ENCODE results near the gene ARF6.
"Not testable (repeated sequence)": the region's sequence is repeated elsewhere in the genome, so short reads cannot be mapped to it uniquely, and the experiment has no call there.

Gene ARF6

DNA sequence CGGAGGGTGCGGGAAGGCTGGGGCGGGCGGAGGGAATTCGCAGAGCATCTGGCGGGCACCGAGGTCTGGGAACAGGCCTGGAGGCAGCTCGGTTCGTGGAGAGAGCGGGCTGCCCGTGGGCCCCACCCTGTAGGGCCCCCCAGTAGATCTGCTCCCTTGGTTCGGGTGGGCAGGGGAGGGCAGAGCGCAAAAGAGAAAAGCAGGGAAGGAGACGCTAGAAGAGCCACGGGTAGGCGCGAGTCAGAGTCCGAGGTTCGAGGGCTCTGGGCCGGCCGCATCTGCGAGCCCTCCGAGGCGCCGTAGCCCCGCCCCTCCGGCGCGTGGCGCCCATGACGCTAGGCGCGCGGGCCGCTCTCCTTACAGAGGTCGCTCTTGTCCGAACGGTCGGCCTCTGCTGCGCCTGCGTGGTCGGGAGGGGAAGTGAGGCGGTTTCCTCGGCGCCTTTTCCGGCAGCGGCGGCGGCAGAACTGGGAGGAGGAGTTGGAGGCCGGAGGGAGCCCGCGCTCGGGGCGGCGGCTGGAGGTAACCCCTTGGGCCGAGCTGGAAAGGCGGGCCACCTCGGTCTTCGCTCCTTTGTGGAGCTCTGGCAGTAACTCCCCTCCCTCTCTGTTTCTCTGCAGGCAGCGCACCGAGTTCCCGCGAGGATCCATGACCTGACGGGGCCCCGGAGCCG is at the start of gene ARF6:
TSS of gene ARF6 (plus strand) at position 447 of the 673 bp plus-strand sequence. CDS start 655 bp downstream, outside the sequence.
- DNase-seq (ENCODE audit: low read depth, low spot score): peak; percentile 99

DNA sequence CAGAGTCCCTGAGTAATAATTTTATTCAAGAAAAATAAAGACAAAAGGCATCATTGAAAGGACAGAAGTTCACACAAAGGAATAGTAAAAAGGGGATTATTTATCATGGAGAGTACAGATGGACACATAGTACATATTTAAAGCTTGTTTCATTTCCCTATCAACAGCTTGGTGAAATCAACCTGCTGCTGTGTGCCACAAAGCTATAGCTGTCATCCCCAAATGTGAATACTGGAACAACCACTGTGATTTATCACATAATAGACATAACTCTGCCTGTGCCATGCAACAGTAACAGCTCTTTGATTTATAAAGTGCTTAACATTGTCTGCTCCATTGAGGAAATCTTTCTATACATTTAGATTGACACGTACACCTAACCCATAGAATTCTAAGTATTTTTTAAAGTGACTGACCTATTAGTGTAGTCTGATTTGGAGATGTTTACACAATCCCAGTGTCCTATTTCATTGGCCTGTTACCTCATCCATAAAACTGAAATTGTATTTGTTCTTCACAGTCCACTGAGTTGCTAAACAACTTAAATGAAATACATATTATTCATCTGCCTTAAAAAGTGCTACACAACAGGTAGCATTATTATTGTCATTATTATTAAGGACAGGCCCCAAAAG is 43.6 kb upstream of the ARF6 start:
- DNase-seq (ENCODE audit: low read depth, low spot score): no peak

DNA sequence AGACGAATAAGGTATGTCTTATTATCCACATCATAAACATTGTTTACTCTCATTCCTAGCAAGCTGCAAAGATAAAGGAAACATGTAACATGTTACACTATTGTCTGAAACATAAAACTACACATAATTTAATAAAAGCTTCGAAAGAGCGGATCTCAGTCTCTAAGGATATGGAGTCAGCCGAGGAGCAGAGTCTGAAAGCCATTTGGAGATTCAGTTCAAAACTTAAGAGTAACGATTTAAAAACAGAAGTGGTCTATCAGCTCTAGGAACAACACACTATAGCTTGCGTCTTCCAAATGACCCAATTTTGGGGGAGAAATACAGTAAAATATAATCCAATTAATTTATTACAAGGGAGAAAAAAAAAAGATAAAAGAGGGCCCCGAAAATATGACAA is 41.1 kb upstream of the ARF6 start:
- DNase-seq (ENCODE audit: low read depth, low spot score): no peak

DNA sequence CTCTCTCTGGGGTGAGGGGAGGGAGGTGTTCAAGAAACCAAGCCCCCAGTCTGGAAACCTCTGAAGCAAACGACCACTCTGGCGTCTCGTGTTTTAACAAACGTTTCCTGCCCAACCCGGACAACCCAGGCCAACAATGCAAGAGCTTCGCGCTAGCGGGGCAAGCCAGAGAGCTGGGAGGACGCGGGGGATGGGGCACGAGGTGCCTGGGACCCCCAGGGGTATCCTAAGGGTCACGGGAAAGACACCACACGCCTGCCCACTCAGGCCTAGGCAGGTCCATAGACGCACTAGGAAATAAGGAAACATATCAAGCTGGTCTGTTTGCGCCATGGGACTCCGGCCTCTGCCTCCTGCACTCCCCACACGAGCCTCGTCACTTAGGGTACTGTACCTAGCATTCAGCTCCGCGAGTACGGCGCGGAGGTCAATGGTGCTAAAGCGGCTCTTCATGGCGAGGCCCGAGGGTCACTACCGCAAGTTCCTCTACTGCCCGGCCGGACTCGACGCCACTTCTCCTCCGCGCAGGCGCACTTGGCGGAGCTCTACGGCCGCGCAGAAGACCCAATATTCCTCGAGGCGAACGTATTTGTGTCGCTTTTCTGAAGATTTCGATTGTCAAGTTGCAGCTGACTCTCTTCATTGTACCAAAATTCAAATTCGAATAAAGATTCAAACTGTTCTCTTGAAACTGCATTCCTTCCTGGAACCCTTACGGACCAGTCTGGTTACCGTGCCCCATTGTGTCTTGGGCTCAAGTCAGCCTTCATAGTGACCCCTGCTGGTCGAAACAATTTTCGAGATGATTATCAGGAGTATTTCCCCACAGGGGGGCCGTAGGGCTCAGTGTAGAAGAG is 40.4 kb upstream of the ARF6 start, which contains the start of gene NEMF:
TSS of gene NEMF (minus strand) at position 488 of the 857 bp plus-strand sequence. CDS start at position 453, 35 bp downstream.
- peak; percentile 94 for DNase-seq (ENCODE audit: low read depth, low spot score)

DNA sequence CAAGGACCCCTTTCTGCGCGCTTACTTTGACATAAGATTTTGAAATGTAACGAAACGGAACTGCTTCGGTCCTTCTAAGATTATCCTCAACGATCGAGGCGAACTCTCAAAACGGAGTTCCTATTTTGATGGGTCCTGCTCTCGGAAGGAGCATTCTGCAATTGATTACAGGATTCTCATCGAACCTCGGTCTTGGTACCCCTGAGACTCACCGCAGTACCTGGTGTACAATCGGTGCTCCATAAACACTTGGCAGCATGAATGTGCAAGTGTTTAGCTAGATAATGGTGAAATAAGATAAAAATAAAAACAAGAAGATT is 39.8 kb upstream of the ARF6 start:
- DNase-seq (ENCODE audit: low read depth, low spot score): no peak

DNA sequence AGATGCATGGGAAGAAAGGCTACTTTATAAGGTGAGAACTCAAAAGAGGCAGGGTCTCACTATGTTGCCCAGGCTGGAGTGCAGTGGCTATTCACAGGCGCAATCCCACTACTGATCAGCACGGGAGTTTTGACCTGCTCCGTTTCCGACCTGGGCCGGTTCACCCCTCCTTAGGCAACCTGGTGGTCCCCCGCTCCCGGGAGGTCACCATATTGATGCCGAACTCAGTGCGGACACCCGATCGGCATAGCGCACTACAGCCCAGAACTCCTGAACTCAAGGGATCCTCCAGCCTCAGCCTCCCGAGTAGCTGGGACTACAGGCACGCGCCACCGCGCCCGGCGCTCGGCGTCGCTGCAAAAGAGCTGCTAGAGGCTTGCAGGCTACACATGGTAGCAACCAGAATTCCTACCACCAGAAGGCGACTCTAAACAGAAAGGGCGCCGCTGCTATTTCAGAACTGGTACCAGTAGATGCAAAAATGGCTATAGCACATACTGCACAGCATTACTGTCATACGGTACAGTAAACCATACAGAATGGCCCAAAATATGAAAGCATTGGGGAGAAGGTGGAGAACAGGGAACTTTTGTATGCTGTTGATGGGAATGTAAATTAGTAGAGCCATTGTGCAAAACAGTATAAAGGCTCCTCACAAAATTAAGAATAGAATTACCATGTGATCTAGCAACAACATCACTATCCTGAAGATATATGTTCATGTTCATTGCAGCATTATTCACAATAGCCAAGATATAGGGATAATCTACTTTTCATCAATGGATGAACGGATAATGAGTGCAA is 39.1 kb upstream of the ARF6 start:
- DNase-seq (ENCODE audit: low read depth, low spot score): peak; percentile 85

DNA sequence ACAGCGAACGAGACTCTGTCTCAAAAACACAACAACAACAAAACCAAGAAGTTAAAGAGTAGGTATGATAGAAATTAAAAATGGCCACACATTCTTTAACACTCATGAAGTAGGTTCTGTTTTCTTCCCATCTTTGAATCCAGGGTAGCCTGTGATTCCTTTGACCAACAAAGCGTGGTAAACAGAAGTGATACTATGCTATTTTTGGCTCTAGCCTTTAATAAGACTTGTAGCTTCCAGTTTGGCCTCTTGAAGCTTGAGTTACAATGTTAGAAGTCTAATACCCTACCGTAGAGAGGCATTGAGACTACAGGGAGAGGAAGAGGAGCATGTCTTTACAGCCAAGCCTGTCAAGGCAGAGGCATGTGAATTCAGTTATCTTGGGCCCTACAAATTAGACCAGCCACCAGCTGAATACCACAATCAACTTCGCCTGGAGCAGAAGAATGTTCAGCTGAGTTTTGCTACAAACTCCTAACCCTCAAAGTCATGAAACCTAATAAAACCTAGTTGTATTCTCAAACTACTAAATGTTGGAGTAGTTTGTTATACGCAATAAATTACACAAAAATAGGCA is 35.4 kb upstream of the ARF6 start:
- peak; percentile 34 for DNase-seq (ENCODE audit: low read depth, low spot score)

DNA sequence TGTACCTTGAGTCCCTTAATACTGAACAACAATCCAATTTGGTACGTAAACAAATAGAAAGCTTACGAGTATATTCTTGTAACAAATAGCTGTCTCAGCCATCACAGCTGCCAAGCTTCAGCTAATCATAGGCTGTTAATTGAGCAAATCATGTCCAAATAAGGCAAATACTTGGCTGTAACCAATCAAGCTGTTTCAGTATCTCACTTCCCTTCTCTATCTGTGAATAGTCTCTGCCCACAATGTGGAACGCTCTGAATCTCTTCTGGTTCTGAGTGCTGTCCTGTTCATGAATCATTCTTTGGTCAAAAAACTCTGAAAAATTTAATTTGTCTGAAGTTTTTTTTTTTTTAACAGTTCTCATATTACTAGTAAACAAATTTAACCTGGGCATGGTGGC is 34.5 kb upstream of the ARF6 start:
- DNase-seq (ENCODE audit: low read depth, low spot score): no peak

DNA sequence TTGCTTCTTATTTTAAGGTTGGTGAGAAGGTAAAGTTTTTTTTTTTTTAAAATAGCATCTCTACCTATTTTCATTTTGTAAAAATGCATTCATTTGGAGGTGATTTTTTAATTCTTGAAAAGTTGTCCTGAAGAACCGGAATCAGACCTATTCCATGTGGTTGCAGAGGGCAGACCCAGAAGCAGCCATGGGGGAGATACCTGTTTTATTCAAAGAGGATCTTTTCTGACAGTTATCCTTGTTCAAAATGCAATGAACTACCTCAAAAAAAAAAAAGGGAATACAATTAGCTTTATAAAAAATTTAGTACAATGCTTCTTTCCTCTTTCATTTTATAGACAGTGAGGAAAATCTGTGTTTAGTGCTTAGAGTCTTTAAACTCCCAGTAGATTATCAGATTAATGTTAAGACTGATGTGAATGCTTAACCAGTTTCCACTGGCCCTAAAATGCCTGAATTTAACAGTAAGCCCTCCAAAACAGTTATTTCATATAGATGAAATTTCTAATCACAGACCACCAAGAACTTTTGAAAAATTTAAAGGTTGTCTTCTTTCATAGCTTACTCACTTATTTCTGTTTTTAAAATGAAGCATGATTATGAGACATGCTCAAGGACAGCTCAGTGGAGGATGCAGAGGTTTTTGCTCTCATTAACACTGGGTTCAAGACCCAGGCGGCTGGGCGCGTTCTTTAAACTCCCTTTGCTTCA is 31.7 kb upstream of the ARF6 start:
- DNase-seq (ENCODE audit: low read depth, low spot score): no peak

DNA sequence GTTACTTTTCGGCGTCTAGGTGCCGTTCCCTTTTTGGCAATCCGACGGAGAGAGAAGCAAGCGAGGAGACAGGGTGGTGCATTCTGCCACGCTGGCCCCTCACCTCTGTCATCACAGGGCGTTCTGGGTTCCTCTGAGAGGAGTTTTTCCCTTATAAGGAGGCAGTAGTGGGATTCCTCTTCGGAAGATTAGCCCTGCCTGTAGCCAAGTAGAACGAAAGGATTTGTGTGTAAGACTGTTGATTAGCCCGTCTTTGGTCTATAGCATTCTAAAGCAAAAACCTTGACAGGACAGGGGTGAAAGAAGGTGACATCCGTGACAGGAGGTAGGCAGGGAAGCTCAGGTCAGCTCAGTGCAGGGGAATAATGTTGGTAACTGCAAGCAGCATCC is 31.2 kb upstream of the ARF6 start:
- peak; percentile 86 for DNase-seq (ENCODE audit: low read depth, low spot score)

DNA sequence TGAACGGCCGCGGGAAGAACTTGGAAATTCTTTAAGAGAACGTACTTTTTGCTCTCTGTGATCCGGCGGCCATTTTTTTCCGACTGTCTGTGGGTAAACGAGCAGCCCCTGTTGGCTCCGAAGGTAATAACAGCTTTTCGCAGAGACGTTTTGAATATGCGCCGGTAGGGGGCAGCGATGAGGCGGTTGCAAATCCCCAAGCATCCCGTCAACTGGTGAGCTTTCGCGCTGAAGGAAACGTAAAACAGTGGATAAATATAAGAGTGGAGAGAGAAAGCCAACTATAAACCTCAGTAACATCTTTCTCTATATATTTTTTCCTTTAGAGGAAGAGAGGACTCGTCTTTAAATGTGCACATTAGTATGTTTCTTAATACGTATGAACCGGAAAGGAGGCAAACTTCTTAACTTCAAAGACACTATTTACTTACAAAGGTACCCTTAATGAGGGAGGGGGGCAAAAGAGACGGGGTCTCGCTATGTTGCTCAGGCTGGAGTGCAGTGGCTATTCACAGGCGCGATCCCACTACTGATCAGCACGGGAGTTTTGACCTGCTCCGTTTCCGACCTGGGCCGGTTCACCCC is 30.7 kb upstream of the ARF6 start:
- DNase-seq (ENCODE audit: low read depth, low spot score): peak; percentile 94

DNA sequence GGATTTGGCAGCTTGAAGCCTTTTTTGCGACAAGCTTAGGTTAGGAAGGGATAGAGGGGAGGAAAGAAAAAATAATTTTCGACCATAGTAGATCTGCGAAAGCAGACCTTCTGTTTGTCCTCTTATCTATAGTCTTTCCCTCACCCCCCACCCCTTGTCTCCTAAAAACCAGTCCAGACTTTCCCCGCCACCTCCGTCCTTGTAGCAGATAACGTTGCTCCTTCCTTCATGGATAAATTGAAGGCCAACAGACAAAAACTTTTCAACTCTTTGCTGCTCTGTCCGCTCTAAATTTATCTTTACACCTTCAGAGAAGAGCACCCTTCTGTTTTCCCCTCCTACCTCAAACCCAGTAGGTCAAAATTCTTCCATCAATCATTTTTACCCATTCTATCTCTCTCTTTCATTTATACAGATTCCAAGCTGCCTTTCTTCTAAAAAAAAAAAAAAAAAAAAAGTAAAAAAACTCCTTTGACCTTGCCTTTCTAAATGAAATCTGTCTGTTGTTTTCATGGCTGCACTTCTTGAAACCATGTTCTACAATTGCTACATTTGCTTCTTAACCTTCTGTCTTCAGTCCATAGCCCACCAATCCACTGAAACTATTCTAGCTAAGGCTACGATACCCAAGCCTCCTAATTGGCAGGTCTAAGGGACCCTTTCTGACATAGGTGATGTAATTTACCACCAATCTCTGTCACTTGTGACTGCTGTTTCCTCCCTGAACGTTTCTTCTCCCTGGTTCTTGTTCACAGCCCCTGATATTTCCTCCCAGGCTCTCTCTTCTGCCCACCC is 29.2 kb upstream of the ARF6 start:
- no peak for DNase-seq (ENCODE audit: low read depth, low spot score)

DNA sequence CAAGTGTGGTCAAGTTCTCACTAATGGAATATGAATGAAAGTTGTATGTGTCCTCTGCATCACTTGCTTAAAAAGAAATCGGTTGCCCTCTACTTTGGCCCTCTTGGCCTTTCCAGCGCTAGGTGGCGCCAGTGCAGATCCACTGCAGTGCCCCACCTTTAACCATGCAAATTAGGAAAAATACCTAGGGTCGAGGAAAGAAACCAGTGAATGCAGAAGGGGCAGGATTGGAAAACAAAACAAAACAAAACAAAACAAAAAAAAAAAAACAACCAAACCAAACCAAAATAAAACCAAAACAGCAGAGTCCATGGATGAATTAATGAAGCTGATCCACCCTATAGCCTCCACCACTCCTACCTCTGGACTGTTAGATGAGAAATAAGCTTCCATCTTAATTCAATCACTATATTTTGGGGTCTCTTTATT is 27.4 kb upstream of the ARF6 start:
- peak; percentile 86 for DNase-seq (ENCODE audit: low read depth, low spot score)

DNA sequence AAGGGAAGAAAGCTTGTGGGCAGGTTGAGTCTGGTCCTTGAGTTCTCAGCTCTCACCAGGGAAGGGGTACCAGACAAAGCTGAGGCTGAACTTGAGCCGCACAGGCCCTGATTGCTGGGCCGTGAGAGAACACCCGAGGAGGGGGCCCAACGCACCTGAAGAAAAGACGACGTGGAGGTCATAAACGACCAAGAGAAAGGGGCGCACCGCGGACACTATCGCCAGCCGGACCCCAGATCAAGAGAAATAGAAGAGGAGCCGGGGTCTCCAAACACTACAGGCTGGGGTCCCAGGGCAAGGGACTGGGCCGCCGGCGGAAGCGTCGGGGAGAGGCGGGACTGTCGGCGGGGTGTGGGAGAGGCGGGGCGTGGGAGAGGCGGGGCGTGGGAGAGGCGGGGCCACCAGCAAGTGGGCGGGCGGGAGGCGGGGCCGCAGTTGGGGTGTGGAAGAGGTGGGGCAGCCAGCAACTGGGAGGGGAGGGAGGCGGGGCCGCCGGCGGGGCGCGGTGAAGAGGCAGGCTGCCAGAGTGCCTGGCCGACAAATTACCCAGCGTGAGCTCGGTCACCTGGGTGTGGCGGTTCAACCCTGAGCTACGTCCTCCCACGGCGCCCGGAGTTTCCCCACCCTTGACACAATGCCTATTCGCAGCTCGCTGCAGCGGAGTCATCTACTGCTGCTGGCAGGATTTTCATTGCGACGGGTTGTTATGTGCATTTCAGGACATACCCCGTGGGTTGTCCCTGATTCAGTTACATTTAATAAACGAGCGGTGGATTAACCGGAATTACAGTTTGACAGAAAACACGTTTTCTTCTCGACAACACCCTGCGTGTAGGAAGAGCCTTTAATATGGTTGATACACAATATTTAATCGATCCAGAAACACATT is 24.8 kb upstream of the ARF6 start:
- DNase-seq (ENCODE audit: low read depth, low spot score): peak; percentile 97

DNA sequence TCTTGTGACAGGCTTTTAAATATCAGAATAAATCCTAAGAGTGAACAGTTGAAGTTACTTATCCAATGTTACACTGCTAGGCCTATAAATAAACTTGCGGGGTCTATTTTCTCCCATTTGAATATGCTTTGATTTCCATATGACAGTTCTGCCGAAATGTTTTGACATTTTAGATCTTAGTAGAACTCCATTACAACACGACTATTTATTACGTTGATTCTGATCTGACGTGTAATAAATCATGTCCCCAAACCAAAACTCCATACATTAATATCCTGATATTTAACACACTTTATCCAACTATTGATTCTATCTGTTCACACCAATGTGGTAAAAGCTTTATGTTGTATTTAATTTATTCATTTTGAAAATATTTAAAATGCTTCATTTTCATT is 24.2 kb upstream of the ARF6 start:
- DNase-seq (ENCODE audit: low read depth, low spot score): no peak

DNA sequence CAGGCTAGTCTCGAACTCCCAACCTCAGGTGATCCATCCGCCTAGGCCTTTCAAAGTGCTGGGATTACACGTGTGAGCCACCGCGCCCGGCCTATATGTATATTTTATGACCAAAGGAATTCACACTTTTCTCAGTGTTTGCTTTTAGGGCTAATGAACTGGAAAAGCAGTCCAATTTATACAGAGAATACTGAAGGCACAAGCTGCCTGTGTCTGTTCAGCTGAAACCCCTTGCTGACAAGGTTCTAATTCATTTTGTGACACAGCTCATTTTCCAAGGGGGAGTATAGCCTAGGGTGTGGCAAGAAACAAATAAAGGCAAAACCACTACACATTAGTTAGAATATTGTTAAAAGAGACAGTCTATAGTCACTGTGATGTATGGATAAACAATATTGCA is 22.0 kb upstream of the ARF6 start:
- no peak for DNase-seq (ENCODE audit: low read depth, low spot score)

DNA sequence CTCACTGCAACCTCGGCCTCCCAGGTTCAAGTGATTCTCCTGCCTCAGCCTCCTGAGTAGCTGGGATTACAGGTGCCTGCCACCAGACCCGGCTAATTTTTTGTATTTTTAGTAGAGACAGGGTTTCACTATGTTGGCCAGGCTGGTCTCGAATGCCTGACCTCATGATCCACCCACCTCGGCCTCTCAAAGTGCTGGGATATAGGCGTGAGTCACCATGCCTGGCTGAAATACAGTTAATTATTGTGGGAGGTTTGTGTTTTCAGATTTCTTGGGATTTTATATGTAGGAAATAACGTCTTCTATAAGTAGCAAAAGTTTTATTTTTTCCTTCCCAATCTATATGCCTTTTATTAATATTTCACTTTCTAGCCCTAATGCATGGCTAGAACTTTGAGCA is 19.3 kb upstream of the ARF6 start:
- DNase-seq (ENCODE audit: low read depth, low spot score): not testable (repeated sequence)

DNA sequence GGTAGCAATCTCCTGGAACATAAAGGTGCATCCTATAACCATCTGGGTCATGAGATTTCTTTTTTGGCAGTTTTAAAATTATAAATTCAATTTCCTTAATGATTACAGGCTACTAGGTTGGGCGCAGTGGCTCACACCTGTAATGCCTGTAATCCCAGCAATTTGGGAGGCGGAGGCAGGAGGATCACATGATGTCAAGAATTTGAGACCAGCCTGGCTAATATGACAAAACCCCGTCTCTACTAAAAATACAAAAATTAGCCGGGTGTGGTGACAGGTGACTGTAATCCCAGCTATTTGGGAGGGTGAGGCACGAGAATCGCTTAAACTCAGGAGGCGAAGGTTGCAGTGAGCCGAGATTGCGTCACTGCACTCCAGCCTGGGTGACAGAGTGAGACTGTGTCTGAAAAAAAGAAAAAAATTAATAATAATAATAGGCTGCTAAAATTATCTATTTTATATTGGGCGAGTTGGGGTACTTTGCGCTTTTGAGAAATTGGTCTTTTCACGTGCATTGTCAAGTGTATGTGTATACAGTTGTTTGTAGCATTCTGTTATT is 17.2 kb upstream of the ARF6 start:
- no peak for DNase-seq (ENCODE audit: low read depth, low spot score)
